Activated T-cell treated with anti-CD3 and anti-CD28 coated beads for 1 hour (primary cell): ENCODE results near the gene NR6A1.

ENCODE experiments used
- DNase-seq: peaks from one replicate; pipeline ENCODE4 v3.0.0-alpha.2; 2020; ENCODE audit warnings: low read depth

The NR6A1 gene

DNA sequence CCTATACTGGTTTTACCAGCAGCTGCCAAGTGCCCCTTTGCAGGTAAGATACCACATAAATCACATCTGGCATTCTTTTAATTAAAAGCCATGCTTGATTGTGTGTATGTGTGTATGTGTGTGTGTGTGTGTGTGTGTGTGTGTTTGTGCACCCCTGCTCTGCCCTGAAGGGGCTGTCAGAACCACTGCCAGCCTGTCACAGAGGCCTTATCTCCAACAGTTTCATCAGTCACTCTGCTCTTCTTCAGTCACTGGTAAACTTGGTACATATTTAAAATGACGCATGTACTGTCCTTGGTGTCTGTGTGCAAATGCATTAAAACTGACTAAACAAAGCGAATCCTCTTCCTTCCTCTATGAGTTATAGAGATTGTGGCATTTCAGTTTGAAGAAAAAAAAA lies 244.9 kb downstream of the NR6A1 start:
- DNase-seq, result no peak

DNA sequence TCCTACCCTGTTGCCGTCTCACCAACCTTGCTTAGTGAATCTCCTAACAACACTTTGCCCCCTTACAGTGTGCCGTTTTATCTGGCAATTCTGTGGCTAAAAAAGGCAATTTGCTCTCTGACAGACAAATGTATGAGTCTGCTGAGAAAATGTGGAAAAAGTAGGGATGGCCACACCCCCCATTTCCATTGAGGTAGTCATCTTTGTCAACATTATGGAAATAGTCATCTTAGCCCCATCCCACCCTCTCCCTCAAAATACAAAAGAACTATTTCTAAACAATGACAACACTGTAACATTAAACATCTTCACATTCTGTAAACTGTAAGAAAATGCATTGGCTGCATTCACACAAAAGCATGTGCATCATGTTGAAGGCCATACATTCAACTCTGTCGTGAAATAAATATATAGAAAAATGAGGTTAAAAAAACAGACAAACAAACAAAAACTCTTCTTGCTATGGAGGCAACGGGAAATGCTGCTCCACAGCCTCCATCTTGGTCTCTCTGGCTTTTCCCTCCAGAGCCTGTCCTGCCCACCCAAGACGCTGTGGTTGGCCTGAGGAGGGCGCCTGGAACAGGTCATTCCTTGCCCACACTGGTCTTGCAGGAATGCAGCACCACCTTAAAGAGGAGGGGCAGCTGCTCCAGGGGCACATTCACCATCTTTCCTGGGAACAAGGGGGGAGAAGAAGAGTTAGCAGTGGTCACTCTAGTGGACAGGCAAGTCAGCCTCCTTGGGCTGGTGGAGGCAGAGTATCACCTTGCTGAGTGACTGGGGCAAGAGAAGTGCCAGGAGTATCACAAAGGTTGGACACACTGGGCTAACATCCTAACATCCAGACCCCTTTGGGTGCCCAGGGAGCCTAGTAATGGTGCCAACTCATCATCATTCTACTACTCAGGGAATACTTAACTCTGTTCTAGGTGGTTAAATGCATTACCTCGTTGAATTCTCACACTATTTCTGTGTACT lies 248.7 kb downstream of the NR6A1 start:
- DNase-seq, result no peak

DNA sequence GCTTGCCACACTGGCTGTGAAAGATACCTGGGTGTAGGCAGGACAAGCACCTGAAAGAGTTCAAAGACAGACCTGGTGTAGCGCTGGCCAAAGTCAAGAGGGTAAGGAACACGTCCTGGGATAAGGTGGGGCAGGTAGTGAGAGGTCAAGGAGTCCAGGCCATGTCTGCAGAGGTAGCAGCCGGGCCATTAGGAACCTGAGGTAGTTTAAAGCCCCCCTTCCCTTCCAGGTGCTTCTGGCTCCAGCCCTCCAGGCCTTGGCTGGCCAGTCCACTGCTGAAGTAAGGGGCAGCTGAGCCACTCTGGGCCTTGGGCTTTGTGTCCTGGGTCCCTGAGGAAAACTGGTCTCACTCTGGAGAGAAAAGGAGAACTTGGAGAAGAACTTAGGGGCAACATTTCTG lies 250.0 kb downstream of the NR6A1 start:
- DNase-seq, result no peak

DNA sequence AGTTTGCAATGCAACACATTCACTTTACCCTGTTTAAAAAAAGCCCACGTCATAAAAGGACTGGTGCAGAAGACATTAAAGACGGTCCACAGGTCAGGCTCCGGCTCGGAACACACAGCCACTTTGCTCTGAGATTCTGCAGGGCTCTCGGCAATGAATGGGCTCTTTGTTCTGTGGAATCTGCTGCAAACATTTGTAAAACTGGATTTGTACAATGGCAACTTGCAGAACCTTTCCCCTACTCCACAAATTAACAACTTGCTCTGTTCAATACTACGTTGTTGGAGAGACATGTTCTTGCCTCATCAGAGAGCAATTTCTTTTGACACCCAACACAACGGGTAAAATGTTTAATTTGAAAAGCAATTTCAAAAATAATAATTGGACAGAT lies 250.9 kb downstream of the NR6A1 start:
- DNase-seq, result no peak

DNA sequence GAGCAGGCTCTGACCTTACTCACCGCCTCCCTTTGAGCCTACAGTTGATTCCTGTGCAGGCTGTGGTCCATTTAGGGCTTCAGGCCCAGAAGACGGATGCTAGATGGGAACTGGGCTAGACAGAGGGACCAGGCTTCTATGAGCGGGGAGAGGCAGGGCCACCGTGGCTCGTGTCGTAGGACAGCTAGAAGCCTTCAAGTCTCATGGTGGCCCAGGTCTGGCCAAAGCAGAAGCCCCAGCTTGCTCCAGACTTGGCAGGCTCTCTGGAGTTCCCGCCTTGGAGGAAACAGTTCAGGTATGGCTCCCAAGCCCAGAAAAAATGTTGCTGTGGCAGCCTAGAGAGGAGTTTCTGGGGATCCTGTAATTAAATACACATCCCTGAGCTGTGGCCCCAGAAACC lies 253.0 kb downstream of the NR6A1 start:
- DNase-seq, result no peak

DNA sequence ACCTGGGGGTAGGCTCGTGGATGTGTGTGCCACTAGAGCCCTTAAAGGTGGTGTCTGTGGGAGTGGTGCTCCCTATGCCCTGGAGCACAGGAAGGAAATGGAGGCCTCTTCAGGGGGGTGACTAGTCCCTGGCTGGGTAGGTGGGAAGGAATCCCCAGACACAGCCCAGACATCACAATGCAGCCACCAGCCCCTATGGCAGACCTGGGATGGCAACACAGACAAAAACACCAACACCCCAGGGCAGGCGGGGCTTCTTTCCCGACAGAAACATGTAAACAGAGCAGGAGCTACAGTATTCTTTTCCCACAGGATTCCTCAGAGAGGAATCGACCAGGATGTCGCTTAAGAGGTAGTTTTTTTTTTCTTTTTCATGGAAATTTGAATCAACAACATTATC lies 253.5 kb downstream of the NR6A1 start:
- no peak for DNase-seq

DNA sequence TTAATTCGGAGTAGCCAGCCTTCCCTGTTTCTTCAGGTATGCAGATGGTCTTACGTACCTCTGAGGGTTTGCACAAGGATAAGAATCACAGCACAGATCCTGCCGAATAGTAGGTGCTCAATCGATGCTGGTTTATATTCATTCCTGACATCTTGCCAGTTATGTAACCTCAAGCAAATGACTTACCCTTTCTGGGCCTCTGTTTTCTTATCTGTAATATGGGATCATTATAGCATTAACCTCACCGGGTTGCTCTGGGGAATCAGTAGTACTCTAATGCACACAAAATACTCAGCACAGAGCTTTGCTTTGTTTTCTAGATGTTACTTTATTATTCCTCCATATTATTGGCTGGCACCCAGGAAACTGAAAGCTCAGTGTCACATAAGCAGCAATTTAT lies 256.2 kb downstream of the NR6A1 start:
- no peak for DNase-seq

DNA sequence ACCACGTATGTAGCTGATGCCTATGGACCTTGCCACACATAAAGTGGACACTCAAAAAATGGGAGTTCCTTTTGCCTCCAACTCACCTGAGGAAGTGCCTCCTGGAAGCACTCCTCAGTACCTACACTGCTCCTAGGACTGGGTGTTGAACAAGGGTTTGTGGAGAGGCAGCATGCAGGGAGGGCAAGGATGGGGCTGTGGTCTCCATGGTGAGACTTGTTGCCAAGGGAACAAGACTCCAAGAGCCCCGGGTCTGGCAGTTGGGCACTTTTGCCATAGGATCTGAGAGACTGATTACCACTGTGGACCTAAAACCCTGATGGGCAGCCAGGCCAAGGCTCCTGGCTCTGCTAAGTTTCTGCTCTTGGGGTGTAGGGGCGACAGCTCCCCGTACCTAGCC lies 257.0 kb downstream of the NR6A1 start:
- no peak for DNase-seq

DNA sequence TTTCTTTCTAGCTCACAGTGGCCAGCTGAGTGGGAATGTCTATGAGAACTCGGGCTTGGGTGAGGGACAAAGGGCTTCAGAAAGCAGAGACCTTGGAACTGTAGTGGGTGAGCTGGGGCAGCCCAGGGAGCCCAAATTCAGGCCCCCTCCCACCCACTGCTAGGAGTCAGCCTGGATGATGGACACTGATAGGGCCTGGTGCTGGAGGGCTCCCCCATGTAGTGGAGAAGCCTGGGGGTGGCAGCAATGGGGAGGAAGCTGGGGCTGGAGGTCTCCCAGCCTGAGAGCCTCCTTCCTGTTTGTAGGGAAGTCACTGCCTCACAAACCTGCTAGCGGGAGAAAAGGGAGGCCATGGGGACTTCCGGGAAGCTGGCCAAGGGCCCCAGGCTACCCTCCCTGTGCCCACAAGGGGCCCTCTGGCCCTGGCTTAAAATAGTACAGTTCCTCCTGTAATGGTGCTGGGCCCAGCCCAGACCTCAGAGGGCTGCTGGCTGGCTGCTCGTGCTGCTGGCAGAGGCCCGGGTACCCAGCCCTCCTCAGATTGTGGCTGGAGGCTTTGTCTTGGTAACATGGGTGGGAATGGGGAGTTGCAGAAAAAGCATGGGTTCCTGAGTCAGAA lies 257.6 kb downstream of the NR6A1 start:
- no peak for DNase-seq

DNA sequence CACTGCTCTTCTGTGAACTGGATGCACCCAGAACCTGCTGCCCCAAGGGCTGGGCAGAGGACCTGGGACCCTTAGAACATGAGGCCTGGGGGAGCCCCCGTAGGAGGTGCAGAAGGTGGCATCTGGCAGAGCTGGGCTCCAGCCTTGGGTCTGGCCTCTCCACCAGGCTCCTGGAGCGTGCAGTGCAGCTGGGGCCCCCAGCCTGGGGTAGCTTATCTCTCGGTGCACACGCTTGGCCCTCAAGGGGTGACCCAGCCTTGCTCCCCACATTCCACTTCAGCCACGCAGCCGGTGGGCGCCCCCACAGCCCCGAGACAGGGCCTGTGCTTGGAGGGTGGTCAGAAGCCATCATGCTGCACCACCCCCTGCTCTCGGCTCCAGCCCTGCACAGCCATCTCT lies 258.3 kb downstream of the NR6A1 start:
- no peak for DNase-seq

DNA sequence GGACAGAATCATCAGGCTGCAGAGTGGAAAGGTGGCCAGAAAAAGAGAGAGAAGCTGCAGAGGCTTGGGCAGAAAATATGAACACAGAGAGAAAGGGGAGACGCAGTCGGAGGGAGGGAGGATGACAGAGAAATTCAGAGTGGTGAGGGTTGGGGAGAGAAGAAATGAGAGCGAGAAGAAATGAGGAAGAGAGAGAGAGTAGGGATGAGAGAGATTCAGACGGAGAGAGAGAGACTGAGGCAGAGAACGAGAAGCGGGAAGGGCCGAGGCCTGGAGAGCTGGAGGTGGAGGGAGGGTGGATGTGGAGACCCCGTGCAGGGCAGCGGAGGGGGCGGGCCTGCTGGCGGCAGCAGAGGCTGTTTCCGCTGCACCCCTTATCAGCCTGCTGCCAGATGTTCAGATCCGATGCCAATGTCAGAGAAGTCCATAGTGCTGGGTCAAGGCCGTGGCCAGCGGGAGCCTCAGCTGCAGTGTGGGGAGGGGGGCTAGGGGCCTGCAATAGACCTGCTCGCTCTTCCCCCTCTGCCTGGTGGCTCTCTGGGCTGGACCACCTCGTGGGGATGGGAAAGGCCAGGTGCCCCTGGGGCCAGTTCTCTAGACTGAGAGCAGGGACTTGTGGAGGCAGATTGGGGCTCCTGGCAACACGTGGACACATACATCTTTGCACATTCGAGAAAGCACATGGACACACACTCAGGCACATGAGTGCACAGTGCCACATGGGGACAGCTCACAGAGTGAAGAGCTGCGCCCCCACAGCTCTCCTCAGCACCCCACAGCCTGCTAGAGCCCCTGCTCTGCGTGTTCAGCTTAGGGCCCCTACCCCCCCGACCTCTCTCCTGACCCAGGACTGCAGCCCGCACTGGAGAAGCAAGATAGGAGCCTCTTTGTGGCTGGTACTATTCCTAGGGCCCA lies 259.0 kb downstream of the NR6A1 start:
- DNase-seq, result no peak

DNA sequence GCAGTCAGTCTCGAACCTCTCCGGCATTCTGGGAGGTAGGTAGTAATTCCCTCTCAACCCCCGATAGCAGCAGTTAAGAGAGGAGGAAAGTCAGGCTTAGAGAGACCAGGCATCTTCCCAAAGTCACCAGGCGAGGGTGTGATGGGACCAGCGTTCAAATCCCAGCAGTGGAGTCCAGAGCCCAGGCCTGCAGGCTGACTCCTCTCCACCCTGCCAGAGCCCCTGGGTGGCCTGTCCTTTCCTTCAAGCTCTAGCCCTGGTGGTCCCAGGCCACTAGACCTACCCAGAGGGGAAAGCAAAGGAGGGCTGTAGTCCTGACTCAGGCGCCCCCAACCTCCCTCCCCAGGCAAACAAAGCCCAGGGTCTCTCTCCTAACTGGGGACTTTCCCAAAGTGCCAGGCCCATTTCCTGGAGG lies 259.7 kb downstream of the NR6A1 start:
- DNase-seq, result no peak

DNA sequence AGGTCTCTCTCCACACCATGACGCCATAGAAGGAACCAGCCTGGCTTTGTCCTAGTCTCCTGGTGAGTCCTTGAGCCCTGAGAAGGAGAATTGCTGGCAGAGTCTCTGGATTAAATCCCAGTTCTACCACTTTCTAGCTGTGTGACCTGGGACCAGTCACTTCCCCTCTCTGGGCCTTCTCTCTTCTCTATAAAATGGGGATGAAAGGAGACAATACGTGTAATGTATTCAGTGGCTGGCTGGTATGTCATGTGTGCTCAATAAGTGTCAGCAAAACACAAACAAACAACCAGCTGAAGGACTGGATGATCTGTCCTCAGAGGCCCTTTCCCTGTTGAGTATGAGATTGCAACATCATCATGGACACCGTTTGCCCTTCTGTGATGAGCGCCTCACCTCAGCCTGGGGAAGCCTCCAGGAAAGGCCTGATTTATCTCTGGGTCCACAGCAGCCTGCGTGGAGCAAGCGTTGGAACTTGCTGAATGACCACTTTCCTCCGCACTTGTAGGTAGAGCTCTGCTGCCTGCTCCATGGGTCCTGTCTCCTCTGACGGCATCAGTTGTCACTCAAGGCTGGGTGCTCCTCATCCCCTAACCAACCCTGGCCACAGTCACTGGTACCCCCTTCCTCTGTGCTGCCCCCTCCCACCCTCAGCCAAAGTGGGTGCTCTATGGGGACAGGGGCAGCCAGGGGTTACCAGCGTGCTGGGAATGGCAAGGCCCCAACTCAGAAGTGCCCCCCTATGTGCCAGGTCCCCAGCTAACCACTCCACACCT lies 260.3 kb downstream of the NR6A1 start:
- no peak for DNase-seq

DNA sequence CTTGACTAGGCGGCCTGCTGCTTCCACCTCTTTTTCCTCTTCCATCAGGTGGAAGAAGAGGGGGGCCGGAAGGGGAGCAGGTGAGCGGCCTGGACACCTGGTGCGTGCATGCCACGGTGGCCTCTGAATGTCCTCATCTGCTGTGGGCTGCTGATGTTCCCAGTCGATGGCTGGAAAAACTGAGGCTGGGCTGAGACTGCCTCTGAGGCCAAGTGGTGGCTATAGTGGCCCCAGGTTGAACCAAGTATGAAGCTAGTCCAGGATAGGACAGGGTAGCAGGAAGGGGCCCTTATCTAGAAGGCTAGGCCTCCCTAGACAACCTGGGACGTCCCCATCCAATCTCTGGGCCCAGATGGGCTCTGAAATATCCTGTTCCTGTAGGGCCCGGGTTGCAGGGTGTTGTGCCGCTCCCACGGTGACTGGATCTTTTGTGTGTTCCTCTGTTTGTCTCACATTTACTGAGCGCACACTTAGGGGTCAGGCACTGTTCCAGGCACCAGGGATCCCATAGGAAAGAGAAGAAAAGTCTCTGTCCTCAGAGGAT lies 263.2 kb downstream of the NR6A1 start:
- no peak for DNase-seq

DNA sequence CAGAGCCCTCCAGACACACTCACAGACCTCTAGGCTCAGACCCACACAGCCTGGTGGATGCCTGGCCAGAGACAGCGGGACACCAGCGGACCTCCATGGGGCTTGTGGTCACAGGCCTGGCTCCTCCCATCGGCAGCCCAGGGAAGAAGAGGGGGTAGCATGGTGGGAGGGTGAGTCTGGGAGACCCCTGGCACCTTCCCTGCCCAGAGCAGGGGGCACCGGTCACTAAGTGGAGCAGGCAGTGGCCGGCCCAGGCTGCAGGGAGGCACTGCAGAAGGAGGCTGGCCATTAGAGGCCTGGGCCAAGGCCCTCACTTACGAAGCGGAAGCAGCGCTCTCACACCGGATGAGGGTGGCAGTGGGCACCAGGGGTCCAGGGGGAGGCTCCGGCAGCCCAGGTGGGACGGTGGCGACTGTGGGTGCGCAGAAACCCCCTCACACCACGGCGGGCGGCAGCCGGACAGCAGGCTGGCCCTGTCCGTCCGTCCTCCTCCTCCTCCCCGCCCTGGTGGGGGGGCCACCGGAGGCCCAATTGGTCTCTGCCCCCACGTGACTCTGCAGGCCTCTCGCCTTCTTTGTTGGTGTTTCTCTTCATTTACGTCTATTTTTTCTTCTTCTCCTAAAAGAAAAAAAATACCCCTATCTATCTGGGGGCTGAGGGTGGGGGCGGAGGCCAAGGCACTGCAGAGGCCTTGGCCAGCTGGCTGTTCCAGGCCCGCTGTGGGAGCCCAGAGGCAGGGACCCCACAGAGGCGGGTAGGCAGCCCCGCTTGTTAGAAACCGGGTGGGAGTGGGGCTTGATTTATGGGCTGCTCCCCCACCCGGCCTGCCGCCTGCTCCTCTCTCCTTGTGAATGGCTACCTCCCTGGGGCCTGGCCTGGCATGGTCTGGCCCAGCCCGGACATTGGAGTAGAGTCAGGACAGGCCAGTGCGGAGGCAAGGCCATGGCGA lies 263.9 kb downstream of the NR6A1 start, which contains the start of gene NR5A1:
TSS of gene NR5A1 (minus strand) at position 469 of the 949 bp plus-strand sequence. CDS start 4,004 bp downstream, outside the sequence.
- no peak for DNase-seq

DNA sequence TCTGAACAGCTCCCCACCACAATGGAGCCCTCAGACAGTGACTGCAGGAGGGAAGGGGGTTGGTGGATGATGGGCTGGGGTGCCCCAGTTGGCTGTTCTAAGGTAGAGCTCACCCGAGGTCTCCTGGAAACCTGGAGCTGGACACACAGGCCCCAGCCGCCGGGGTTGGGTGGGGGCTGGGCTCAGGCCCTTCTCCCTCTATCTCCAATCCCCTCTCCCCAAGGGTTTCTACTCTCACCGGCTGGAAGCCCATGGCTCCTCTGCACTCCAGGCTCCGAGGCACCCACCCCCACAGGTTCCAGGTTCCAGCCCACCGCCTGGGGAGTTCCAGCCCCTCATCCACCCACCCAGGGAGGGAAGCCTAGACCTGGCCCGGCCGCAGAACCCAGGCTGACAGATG lies 264.7 kb downstream of the NR6A1 start:
- no peak for DNase-seq

DNA sequence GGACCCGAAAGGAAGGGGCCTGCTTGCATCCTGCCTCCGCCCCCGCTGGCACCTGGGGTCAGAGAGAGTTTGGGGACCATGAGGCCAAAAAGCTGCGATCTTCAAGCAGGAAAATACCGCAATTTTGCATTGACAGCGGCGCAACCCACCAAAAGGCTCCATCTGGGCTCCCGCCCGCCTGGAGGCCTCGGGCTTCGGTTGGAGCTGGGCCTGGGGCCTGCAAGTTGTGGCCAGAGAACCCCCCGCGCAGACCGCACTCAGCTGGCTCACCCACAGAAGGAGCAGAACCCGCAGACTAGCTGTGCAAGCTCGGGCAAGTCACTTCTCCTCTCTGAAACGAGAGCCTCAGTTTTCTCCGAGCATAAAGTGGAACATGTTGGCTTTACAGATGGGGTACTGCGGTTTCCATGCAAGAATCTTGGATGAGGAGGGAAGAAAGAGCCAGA lies 265.2 kb downstream of the NR6A1 start:
- no peak for DNase-seq

DNA sequence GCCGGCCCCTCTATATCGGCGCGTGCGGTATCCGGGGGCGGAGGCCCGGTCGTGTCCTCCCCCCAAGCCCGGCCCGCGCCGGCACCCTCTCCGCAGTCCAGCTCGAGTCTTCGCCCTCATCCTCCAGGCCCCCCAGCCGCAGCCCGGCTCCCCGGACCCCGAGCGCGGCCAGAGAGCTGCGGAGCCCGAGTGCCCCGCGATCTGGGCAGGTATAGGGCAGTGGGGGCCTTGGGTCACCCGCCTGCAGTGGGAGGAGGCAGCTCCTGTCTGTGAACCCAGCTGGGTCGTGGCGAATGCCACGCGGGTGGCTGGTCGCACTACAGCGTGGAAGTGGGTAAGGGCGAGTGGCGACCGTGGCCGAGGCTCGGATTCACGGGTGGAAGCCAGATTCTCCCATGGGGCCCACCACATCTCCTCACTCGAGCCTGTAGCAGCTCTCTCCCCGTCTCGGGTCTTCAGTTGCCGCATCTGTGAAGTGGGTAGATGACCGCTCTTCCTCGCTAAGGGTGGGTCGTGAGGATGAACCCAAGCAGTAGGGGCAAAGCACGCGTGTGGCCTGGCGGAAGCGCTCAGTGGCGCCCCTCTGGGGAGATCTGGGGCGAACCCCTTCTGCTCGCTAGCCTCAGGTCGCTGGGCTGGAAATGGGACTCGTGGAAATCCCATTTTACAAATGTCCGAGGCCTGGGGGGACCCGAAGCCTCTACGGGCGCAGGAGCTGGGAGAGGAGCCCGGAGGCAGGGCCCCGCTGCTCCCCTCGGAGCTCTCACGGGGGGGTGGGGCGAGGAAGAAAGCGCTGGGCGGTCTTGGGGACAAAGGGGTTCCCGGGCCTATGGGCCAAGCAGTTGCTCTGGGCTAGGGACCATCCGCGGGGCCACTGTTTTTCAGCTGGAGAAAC lies 265.9 kb downstream of the NR6A1 start:
- DNase-seq, result no peak

DNA sequence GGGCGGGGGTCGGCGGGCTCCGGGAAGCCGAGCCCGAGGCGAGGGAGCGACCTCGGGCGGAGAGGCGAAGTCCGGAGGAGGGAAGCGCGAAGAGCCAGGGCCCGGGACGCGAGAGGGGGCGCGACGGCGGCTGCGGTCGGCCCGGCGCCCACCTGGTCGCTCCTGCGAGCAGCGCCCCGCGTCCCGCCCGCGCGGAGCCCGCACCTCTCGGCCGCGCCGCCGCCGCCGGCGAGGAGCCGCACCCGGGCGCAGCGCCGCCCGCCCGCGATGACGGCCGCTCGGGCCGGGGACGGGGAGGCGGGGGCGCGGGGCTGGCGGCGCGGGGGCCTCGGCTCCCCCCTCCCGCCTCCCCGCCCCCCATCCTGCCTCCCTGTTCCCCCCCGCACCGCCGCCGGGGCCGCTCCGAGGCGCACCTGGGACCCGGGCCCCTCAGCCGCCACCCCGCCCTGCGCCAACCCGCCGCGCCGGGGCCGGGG lies 266.5 kb downstream of the NR6A1 start:
- DNase-seq, result no peak
